RPMI7951 (cell line): Measurements from ENCODE around the gene SEC31B. TPM values are rescaled to one million over a fixed set of nuclear protein-coding genes. Genes with fewer than 3 reads are reported as not detected.

Experiments used
- DNase-seq: peaks from one replicate; pipeline ENCODE4 v3.0.0-alpha.2; 2012; ENCODE audit warnings: low read depth
- total RNA-seq: library from RNA; depleted of rRNA; stranded (reverse); fragments of >200 nt; shearing (Covaris generic); gene quantifications from 2 replicates; pipeline ENCODE4 v1.2.3, GENCODE V29; 2014

SEC31B gene
- total RNA-seq, 1 experiment from 2014 or later: 0.24 TPM

- peak; percentile 65 for DNase-seq
Observed at GRCh38 chr10:100529475-100530298, 10.0 kb upstream of the SEC31B start, which contains the start of gene NDUFB8. Gene NDUFB8, minus strand, starts transcription at chr10:100529871. Its CDS starts 20 bp downstream, at chr10:100529851.

DNA sequence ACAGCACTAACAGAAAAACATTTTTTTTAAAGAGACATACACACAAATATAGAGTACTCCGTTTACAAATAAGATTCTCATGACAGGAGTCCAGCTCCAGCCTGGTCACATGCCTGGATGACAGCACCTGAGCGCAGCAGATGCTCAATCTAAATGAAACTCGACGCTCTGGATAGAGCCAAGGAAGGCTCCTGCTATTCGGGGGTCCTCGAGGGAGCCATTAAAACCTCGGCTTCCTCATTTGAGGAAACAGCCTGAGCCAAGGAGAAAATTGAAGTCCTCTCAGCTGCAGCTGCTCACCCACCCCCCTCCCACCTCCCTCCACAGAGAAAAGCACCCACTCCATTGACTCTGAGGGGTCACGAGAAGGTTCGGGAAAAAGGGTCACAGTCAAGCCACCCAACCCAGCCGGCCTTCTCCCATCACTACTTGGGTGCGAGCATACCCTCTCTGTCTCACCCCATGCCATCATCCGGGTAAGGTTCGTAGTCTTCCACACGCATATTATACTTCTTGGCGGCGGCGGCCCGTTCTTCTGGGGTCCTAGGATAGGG, 9.3 kb upstream of the SEC31B start:
- no peak for DNase-seq

GRCh38 chr10:100528123-100528886, 8.6 kb upstream of the SEC31B start:
- DNase-seq: no peak

DNA sequence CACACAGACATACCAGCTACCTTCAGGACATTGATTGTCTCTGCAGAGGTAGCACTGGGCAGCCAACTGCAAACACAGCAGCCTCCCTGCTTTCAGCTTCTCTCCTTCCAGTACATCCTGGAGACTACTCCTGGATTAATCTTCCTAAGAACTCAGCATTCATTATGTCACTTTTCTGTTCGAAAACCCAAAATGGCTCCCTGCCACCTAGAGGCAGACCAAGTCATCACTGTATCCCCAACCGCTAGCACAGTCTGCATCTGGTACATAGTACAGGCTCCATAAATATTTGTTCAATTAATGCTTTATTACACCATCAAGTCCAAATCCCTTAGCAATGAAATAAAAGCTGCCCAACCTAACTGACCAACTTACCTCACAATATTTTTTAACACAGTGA, 5.0 kb upstream of the SEC31B start:
- DNase-seq: no peak

DNA sequence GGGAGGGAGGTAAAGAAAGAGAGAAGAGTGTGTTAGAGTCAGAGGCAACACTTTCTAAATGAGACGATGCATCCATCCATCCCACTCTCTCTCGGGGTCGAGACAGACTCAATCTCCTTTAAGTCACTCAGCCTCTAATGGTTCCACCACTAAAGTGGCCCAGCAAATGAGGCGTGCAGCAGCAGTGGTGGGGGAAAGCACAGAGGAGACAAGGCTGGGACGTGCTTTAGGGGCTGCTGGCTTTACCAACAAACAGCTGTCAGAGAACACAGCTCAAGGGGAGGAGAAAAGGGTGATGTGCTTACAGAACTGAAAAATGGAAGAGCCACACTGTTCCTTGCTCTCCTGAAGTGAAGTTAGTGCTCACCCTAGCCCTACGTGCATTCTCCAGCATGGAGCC, 4.5 kb upstream of the SEC31B start:
- no peak for DNase-seq

- no peak for DNase-seq
Observed at GRCh38 chr10:100522945-100523344, 3.3 kb upstream of the SEC31B start.

DNA sequence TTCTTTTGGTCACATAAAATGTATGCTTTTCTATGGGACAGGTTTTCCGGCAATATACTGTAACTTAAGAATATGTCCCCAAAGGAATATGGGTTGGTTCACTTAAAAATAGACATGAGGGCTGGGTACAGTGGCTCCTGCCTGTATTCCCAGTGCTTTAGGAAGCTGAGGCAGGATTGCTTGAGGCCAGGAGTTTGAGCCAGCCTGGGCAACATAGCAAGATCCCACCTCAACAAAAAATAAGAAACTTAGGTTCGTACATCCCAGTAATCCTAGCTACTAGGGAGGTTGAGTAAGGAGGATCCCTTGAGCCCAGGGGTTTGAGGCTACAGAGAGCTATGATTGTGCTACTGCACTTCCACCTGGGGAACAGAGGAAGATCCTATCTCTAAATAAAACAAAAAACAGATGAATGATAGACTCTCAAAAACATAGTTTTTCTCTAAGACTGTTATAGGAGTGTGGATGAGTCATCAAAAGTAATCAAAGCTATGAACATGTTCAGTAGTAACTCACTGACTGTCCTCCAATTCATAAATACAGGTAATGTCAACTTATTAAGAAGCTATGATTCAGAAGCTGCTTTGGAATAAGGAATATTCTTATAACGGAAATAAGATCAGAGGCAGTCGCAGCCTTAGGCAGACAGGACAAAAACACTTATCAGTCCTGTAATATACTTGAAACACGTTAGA, 2.6 kb upstream of the SEC31B start:
- no peak for DNase-seq

DNA sequence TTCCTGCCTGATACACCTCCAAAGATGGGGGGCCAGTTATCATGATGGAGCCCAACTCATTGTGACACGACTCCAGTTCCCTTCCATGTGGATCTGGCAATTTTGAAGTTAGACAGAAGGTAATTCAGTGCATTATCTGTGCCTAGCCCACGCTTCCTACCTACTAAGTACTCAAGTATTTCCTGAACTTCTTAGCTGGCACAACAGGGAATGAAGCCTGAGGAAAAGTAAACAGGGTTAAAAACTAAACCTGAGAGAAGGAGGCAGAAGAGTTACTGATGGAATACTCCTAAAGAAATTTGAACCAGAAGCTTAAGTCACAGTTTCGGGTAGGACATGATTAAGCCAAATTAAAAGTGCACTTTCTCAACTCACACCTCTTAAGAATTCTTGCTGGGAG, 1.1 kb upstream of the SEC31B start:
- no peak for DNase-seq

GRCh38 chr10:100518761-100519241, 860 bp downstream of the SEC31B start:
- peak; percentile 56 for DNase-seq

- peak; percentile 49 for DNase-seq
Observed at GRCh38 chr10:100516847-100517246, 2.8 kb downstream of the SEC31B start.

GRCh38 chr10:100515612-100516011, 4.0 kb downstream of the SEC31B start:
- no peak for DNase-seq

DNA sequence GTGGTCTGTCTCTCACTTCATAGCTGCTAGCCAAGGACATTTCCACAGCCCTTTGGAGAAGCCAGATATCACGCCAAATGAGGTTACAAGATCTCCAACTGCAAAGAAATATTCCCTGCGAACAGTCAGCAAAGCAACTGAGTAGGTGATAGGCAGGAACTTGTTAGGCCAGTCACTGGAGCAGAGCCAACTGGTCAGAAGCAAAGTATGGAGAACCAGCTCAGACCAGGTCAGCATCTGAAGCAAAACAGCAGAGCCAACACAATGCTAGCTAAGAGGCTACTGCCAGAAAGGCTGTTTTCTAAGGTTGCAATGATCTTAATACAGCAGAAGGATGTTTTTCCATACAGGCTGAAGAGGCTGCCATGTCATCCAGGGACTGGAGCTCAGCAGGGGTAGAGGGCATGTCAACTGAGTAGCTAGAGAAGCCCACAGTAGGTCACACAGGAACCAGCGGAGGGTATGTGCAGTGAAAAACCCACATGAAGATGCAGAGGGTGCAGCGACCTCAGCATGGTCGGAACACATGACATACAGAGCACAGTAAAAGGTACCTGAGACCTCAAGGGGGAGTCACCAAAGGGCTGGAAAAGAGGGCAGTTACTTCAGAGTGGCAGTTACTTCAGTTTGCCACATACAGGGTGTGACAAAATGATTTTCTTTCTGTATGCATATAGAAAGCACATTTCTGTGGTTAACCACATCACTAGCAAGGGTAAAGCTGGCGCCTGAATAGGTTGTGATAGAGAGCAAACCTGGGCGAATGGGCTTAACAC, 8.9 kb downstream of the SEC31B start:
- DNase-seq: no peak

DNA sequence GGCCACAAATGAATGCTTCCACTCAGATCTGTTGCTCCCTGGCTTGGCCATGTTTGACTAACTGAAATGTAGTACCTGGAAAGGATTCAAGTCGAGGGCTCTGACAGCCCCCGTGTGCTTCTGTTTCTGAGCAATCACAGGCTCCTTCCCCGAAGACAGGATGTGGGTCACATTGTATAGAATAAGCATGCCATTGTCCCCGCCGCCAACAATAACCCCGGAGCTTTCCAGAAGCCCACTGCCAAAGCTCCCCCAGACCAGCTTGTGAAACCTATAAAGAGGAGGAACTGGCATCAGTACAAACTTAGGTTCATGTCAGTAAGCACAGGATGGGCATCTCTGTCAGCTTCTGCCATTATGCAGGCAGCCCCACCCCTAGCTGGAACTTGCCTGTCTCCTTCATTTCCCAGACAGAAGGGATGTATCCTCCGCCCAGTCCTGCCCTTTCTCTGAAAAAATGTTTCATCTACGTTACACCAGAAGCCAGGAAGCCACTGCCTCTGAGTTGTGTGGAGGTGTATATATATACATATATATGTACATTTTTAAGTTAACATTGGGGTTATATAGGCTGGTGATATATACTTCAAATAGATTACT, 10.3 kb downstream of the SEC31B start:
- no peak for DNase-seq

DNA sequence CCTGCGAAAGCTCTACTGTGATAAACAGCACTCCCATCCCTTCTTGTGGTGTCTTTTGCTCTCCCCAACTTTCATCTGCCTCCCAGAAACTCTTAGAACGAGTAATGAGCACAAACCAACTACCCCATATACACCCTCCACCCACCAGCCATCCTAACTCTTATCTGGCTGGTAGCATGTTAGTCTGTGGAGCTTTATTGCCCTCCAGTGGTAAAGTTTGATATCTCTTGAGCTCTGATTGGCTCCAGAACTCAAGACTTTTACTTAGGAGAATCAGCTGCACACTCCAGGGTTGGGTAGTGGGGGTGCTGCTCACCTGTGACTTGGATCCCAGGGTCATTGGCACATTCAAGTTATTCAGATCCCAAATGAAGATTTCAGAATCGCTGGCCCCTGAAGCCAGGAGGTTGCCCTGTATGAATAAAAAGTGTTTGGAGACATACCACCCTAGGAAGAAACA, 10.9 kb downstream of the SEC31B start:
- DNase-seq: peak; percentile 43

GRCh38 chr10:100508266-100508665, 11.4 kb downstream of the SEC31B start:
- no peak for DNase-seq

- no peak for DNase-seq
Observed at GRCh38 chr10:100507357-100507732, 12.3 kb downstream of the SEC31B start.

DNA sequence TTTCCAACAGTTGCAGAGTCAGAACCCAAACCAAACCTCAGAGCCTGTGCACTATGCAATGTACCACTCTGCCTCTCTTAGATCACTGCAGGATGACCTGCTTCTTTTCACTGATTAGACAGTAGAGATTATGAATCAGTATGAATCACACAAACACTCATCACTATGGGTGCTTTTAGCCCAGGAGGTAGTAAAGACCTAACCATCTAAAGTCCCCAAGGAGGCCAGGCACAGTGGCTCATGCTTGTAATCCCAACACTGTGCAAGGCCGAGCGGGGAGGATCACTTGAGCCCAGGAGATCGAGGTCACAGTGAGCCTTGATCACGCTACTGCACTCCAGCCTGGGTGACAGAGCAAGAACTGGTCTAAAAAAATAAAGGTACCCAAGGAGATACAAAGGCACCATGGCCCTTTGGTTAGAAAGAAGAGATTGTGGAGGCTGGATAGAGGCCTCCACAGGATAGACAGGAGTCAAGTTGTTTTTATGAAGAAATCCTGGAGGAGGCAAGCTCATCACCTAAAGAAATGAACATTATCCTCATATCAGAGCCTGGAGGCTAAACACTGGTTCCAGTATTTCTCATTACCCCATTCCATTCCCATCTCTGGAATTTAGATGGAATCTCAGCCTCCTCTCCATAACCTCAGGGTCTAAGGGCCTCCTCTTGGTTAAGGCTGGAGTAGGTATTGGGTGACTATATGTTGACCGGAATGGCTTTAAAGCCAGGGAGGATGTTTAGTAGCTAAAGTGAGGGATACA, 12.9 kb downstream of the SEC31B start:
- DNase-seq: peak; percentile 58

DNA sequence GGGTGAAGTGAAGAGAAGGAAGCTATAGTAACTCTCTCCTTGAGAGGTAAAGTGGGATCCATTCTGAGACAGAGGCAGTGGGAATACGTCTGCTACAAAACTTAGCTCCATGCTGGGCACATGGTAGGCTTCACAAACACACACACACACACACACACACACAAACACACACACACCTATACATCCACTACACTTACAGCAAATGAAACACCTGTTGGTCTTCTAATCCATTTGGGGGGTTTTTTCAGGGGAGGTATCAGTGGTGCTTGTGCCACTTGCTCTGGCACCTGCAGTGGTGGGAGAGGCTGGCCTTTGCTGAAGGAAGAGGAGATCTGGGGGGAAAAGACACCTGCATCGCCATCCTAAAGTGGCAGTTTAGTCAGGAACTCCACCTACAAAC, 14.5 kb downstream of the SEC31B start:
- no peak for DNase-seq

GRCh38 chr10:100504096-100504495, 15.6 kb downstream of the SEC31B start:
- no peak for DNase-seq
